ENCODE data around the gene ERC1. TPM values are rescaled to one million over a fixed set of nuclear protein-coding genes. Genes with fewer than 3 reads are reported as not detected.
"Not testable (repeated sequence)": the region's sequence is repeated elsewhere in the genome, so short reads cannot be mapped to it uniquely, and the experiment has no call there.

Gene ERC1
- total and polyA plus RNA-seq, 2 experiments from 2014 or later, result 18.4 to 29.7 TPM

GRCh38 chr12:1207276-1207675 lies 216.3 kb downstream of the ERC1 start:
- Histone ChIP-seq H3K9me2 (replicated peaks; ENCODE audit: insufficient read depth) (no peaks in the 10 kb centered on the region), H3K4me1 (ENCODE audit: insufficient read depth) (peaks cover 5% of the 10 kb centered on the region), H4K20me1 (ENCODE audit: insufficient read depth, poor library complexity, severe bottlenecking) (no peaks in the 10 kb centered on the region), H3K79me2 (no peaks in the 10 kb centered on the region), H3K9me3 (ENCODE audit: low read depth) (no peaks in the 10 kb centered on the region), H3K27ac (no peak overlapping the region), H3K36me3 (replicated peaks; ENCODE audit: insufficient read depth, low read depth) (no peaks in the 10 kb centered on the region), H2AFZ (no peak overlapping the region), H3K4me3 (no peak overlapping the region), H3K4me2 (no peak overlapping the region), H3K27me3 (no peaks in the 10 kb centered on the region)
- TF ChIP-seq CTCF (IDR thresholded peaks at IDR 0.05; ENCODE audit: poor library complexity), result no peak
- no peak for TF ChIP-seq EZH2phosphoT487 (IDR thresholded peaks at IDR 0.05; ENCODE audit: low read depth, severe bottlenecking, unreplicated experiment)
- TF ChIP-seq EZH2 (IDR thresholded peaks at IDR 0.05; ENCODE audit: borderline replicate concordance), result no peak
- WGBS (ENCODE audit: low lambda C conversion rate, missing lambda C conversion rate), result 68% methylated on average over 4 of the region's 4 CpGs
- no peak for DNase-seq (ENCODE audit: low spot score)

- not testable (repeated sequence) for H2AFZ ChIP-seq; H3K4me2 ChIP-seq; H3K79me2 ChIP-seq; H3K4me3 ChIP-seq; H3K9me2 ChIP-seq (replicated peaks; ENCODE audit: insufficient read depth); H4K20me1 ChIP-seq (ENCODE audit: insufficient read depth, poor library complexity, severe bottlenecking); H3K27me3 ChIP-seq; H3K9me3 ChIP-seq (ENCODE audit: low read depth); H3K4me1 ChIP-seq (ENCODE audit: insufficient read depth); DNase-seq (ENCODE audit: low spot score); H3K27ac ChIP-seq; H3K36me3 ChIP-seq (replicated peaks; ENCODE audit: insufficient read depth, low read depth)
- 87% methylated on average over 5 of the region's 5 CpGs for WGBS (ENCODE audit: low lambda C conversion rate, missing lambda C conversion rate)
Observed at GRCh38 chr12:1208719-1209118, 217.7 kb downstream of the ERC1 start.

GRCh38 chr12:1212526-1212925 lies 221.5 kb downstream of the ERC1 start:
- Histone ChIP-seq H3K4me3 (no peak overlapping the region), H3K4me1 (ENCODE audit: insufficient read depth) (peaks cover 13% of the 10 kb centered on the region), H3K27ac (no peak overlapping the region), H3K36me3 (replicated peaks; ENCODE audit: insufficient read depth, low read depth) (no peaks in the 10 kb centered on the region), H2AFZ (no peak overlapping the region), H3K79me2 (no peaks in the 10 kb centered on the region), H3K9me2 (replicated peaks; ENCODE audit: insufficient read depth) (no peaks in the 10 kb centered on the region), H3K27me3 (no peaks in the 10 kb centered on the region), H4K20me1 (ENCODE audit: insufficient read depth, poor library complexity, severe bottlenecking) (no peaks in the 10 kb centered on the region), H3K4me2 (no peak overlapping the region), H3K9me3 (ENCODE audit: low read depth) (no peaks in the 10 kb centered on the region)
- 63% methylated on average over 8 of the region's 8 CpGs for WGBS (ENCODE audit: low lambda C conversion rate, missing lambda C conversion rate)
- TF ChIP-seq EZH2phosphoT487 (IDR thresholded peaks at IDR 0.05; ENCODE audit: low read depth, severe bottlenecking, unreplicated experiment) (no peak), CTCF (IDR thresholded peaks at IDR 0.05; ENCODE audit: poor library complexity) (no peak), EZH2 (IDR thresholded peaks at IDR 0.05; ENCODE audit: borderline replicate concordance) (no peak)
- DNase-seq (ENCODE audit: low spot score), result no peak

- no peaks in the 10 kb centered on the region for H3K79me2 ChIP-seq
- WGBS (ENCODE audit: low lambda C conversion rate, missing lambda C conversion rate), result 96% methylated on average over 6 of the region's 6 CpGs
- no peaks in the 10 kb centered on the region for H3K9me3 ChIP-seq (ENCODE audit: low read depth)
- H3K9me2 ChIP-seq (replicated peaks; ENCODE audit: insufficient read depth), result no peaks in the 10 kb centered on the region
- no peak overlapping the region for H3K4me3 ChIP-seq
- H3K27ac ChIP-seq, result no peak overlapping the region
- peaks cover 20% of the 10 kb centered on the region for H3K4me1 ChIP-seq (ENCODE audit: insufficient read depth)
- no peaks in the 10 kb centered on the region for H3K27me3 ChIP-seq
- H3K4me2 ChIP-seq, result no peak overlapping the region
- H2AFZ ChIP-seq, result no peak overlapping the region
- TF ChIP-seq EZH2phosphoT487 (IDR thresholded peaks at IDR 0.05; ENCODE audit: low read depth, severe bottlenecking, unreplicated experiment), result no peak
- TF ChIP-seq EZH2 (IDR thresholded peaks at IDR 0.05; ENCODE audit: borderline replicate concordance), result no peak
- TF ChIP-seq CTCF (IDR thresholded peaks at IDR 0.05; ENCODE audit: poor library complexity), result no peak
- H4K20me1 ChIP-seq (ENCODE audit: insufficient read depth, poor library complexity, severe bottlenecking), result no peaks in the 10 kb centered on the region
- no peaks in the 10 kb centered on the region for H3K36me3 ChIP-seq (replicated peaks; ENCODE audit: insufficient read depth, low read depth)
- no peak for DNase-seq (ENCODE audit: low spot score)
Observed at GRCh38 chr12:1213205-1213604, 222.2 kb downstream of the ERC1 start.

Data from hepatocyte (in vitro differentiated cells).